Right atrium auricular region (tissue), 2 donors: ENCODE data around the gene ZNF316. TPM values are rescaled to one million over a fixed set of nuclear protein-coding genes. Genes with fewer than 3 reads are reported as not detected.
"Not testable (repeated sequence)": the region's sequence is repeated elsewhere in the genome, so short reads cannot be mapped to it uniquely, and the experiment has no call there.

Experiments used
- DNase-seq: peaks from one replicate; pipeline ENCODE4 v3.0.0-alpha.2; 2019; ENCODE audit warnings: low spot score
- H3K27ac ChIP-seq, 2 donors: fragments of 200-600 bp; sonication (generic); 1 replicate in 1 of 2; 2 replicates in 1 of 2; pipeline ENCODE4 v1.5.1; 2016 to 2019
- H3K27me3 ChIP-seq, 2 donors: fragments of 200-600 bp; sonication (generic); one replicate each; pipeline versions ENCODE4 v1.5.1 to v1.6.0; 2017 to 2019
- H3K36me3 ChIP-seq: fragments of 200-600 bp; sonication (generic); one replicate; pipeline ENCODE4 v1.5.1; 2016
- H3K4me1 ChIP-seq, 2 donors: fragments of 200-600 bp; sonication (generic); one replicate each; pipeline versions ENCODE4 v1.5.1 to v1.6.0; 2017 to 2019
- H3K4me3 ChIP-seq, 2 donors: fragments of 200-600 bp; sonication (generic); 1 replicate in 1 of 2; 2 replicates in 1 of 2; pipeline ENCODE4 v1.5.1; 2017 to 2019; ENCODE audit warnings: mild to moderate bottlenecking in 1 of 2, moderate library complexity in 1 of 2
- H3K9me3 ChIP-seq, 2 donors: fragments of 200-600 bp; sonication (generic); one replicate each; pipeline ENCODE4 v1.5.1; 2019
- CTCF ChIP-seq, 2 donors: fragments of 200-600 bp; sonication (generic); IDR thresholded peaks; one replicate each; pipeline ENCODE4 v1.5.1; 2019; ENCODE audit warnings: antibody characterized with exemption in 2 of 2
- total RNA-seq, 2 donors: library from RNA; depleted of rRNA; stranded (reverse); fragments of >200 nt; gene quantifications; one replicate each; pipeline ENCODE4 v1.1.0, GENCODE V29; 2016

ZNF316 gene
- total RNA-seq, 2 donors from 2014 or later = 9.0 to 12.6 TPM

GRCh38 chr7:6624246-6624611 lies 12.9 kb upstream of the ZNF316 start:
- Histone ChIP-seq H3K4me3 (no peak overlapping the region), H3K9me3 (no peaks in the 10 kb centered on the region), H3K36me3 (peaks cover 11% of the 10 kb centered on the region), H3K4me1 (no peaks in the 10 kb centered on the region), H3K27me3 (no peaks in the 10 kb centered on the region), H3K27ac (no peak overlapping the region)
- TF ChIP-seq CTCF (IDR thresholded peaks at IDR 0.05) = no peak
- no peak for DNase-seq

- no peaks in the 10 kb centered on the region for H3K27me3 ChIP-seq
- peaks cover 2% of the 10 kb centered on the region for H3K36me3 ChIP-seq
- H3K4me1 ChIP-seq = no peaks in the 10 kb centered on the region
- no peak for TF ChIP-seq CTCF (IDR thresholded peaks at IDR 0.05)
- no peak for DNase-seq
- no peaks in the 10 kb centered on the region for H3K9me3 ChIP-seq
- no peak overlapping the region for H3K27ac ChIP-seq
- H3K4me3 ChIP-seq = no peak overlapping the region
Observed at GRCh38 chr7:6628045-6628444, 9.1 kb upstream of the ZNF316 start.

- Histone ChIP-seq H3K4me1 (no peaks in the 10 kb centered on the region), H3K9me3 (no peaks in the 10 kb centered on the region), H3K36me3 (no peaks in the 10 kb centered on the region), H3K27me3 (no peaks in the 10 kb centered on the region), H3K27ac (no peak overlapping the region), H3K4me3 (no peak overlapping the region)
- DNase-seq = no peak
- TF ChIP-seq CTCF (IDR thresholded peaks at IDR 0.05) = no peak
Observed at GRCh38 chr7:6630007-6630849, 6.9 kb upstream of the ZNF316 start.

- DNase-seq = no peak
- Histone ChIP-seq H3K9me3 (no peaks in the 10 kb centered on the region), H3K27ac (no peak overlapping the region), H3K4me3 (no peak overlapping the region), H3K27me3 (no peaks in the 10 kb centered on the region), H3K4me1 (peaks cover 0 to 5% of the 10 kb centered on the region in 2 donors), H3K36me3 (no peaks in the 10 kb centered on the region)
- TF ChIP-seq CTCF (IDR thresholded peaks at IDR 0.05) = no peak
Observed at GRCh38 chr7:6631605-6632004, 5.5 kb upstream of the ZNF316 start.

- Histone ChIP-seq H3K4me3 (no peak overlapping the region), H3K27ac (no peak overlapping the region), H3K4me1 (peaks cover 0 to 21% of the 10 kb centered on the region in 2 donors), H3K36me3 (no peaks in the 10 kb centered on the region), H3K27me3 (no peaks in the 10 kb centered on the region), H3K9me3 (no peaks in the 10 kb centered on the region)
- no peak for DNase-seq
- TF ChIP-seq CTCF (IDR thresholded peaks at IDR 0.05) = no peak
Observed at GRCh38 chr7:6634021-6634420, 3.1 kb upstream of the ZNF316 start.

GRCh38 chr7:6634971-6635370 lies 2.1 kb upstream of the ZNF316 start:
- peaks cover 0 to 21% of the 10 kb centered on the region in 2 donors for H3K4me1 ChIP-seq
- H3K4me3 ChIP-seq, H3K27ac ChIP-seq, DNase-seq, H3K36me3 ChIP-seq, H3K9me3 ChIP-seq, H3K27me3 ChIP-seq: not testable (repeated sequence)
